GM12878 (cell line): Measurements from ENCODE around the gene TET1. TPM values are rescaled to one million over a fixed set of nuclear protein-coding genes. Genes with fewer than 3 reads are reported as not detected.

Experiments
- ATAC-seq: fragments of 200-7000 bp; cut with Tn5 transposase; 3 replicates; pipeline ENCODE4 v1.9.1; 2020; ENCODE audit warnings: mild to moderate bottlenecking, moderate library complexity
- BruUV-seq: library from RNA; stranded (reverse); fragments of 400-500 nt; replicated peaks from 2 replicates; lab custom pipeline; 2021; lab: Mats Ljungman, UMichigan
- CTCF ChIA-PET: fragments of 300-600 bp; sonication (Branson Sonifier 250); formaldehyde crosslinking; extraction: SDS; loops from one replicate; lab custom pipeline; 2021; ENCODE audit warnings: inconsistent platforms; lab: Yijun Ruan, JAX
- POLR2A ChIA-PET: fragments of 350-600 bp; formaldehyde crosslinking; extraction: SDS; loops from one replicate; lab custom pipeline; 2021; ENCODE audit warnings: inconsistent platforms; lab: Charles Lee
- RAD21 ChIA-PET: fragments of 300-600 bp; sonication (Branson Sonifier 250); formaldehyde crosslinking; loops from one replicate; lab custom pipeline; 2023; ENCODE audit warnings: antibody characterized with exemption; ENCODE audit not compliant: unreplicated experiment; lab: Charles Lee
- SMC1A ChIA-PET: fragments of 300-600 bp; sonication (Branson Sonifier 250); formaldehyde crosslinking; loops from one replicate; lab custom pipeline; 2023; ENCODE audit not compliant: unreplicated experiment, uncharacterized antibody; lab: Charles Lee
- DNase-seq: peaks from one replicate; pipeline ENCODE4 v3.0.0-alpha.2; 2011; ENCODE audit warnings: low read depth, low spot score
- FAIRE-seq: peaks from 3 replicates; lab custom pipeline; 2011; peaks lifted over from hg19 to GRCh38; lab: Jason Lieb, UNC
- H2AFZ ChIP-seq: 2 replicates; pipeline ENCODE4 v1.6.0; 2011; ENCODE audit warnings: low read depth, low read length, control low read depth; ENCODE audit not compliant: control insufficient read depth
- H3K27ac ChIP-seq: 2 replicates; pipeline ENCODE4 v1.5.1; 2011; ENCODE audit warnings: control low read depth; ENCODE audit not compliant: control insufficient read depth, insufficient read depth
- H3K27me3 ChIP-seq, 2 experiments: replicated peaks in 1 of 2; 2 replicates each; pipeline versions ENCODE4 v1.6.0 to v1.6.1; 2011; ENCODE audit warnings: low read length in 1 of 2; ENCODE audit not compliant: control insufficient read depth in 2 of 2, insufficient read depth in 2 of 2
- H3K36me3 ChIP-seq, 2 experiments: 2 replicates each; pipeline ENCODE4 v1.5.1; 2011; ENCODE audit warnings: low read length in 1 of 2; ENCODE audit not compliant: control insufficient read depth in 2 of 2, insufficient read depth in 2 of 2
- H3K4me1 ChIP-seq: 2 replicates; pipeline ENCODE4 v1.6.1; 2011; ENCODE audit warnings: mild to moderate bottlenecking, low read length, moderate library complexity, mixed read lengths; ENCODE audit not compliant: control insufficient read depth, insufficient read depth
- H3K4me2 ChIP-seq: 2 replicates; pipeline ENCODE4 v1.6.0; 2011; ENCODE audit warnings: control low read depth; ENCODE audit not compliant: control insufficient read depth, insufficient read depth
- H3K4me3 ChIP-seq: fragments of 200-600 bp; sonication (generic); 2 replicates; pipeline ENCODE4 v1.5.1; 2016
- H3K79me2 ChIP-seq: 2 replicates; pipeline ENCODE4 v1.6.0; 2011; ENCODE audit warnings: low read length; ENCODE audit not compliant: control insufficient read depth, insufficient read depth
- H3K9ac ChIP-seq: 2 replicates; pipeline ENCODE4 v1.8.0; 2011; ENCODE audit warnings: low read length, control low read depth, mixed read lengths; ENCODE audit not compliant: control insufficient read depth, insufficient read depth
- H3K9me3 ChIP-seq: replicated peaks from 3 replicates; pipeline ENCODE4 v1.5.1; 2011; ENCODE audit warnings: mild to moderate bottlenecking, low read length; ENCODE audit not compliant: control insufficient read depth, insufficient read depth
- H4K20me1 ChIP-seq: 2 replicates; pipeline ENCODE4 v1.6.0; 2011; ENCODE audit not compliant: control insufficient read depth, insufficient read depth
- BCL11A ChIP-seq: IDR thresholded peaks from 2 replicates; pipeline ENCODE4 v1.6.1; 2011; ENCODE audit warnings: low read depth, low read length
- EP300 ChIP-seq, 2 experiments: fragments of 150-350 bp in 1 of 2; IDR thresholded peaks; 2 replicates each; pipeline ENCODE4 v1.6.1; 2011 to 2012; ENCODE audit warnings: low read depth in 2 of 2, low read length in 2 of 2, borderline replicate concordance in 1 of 2, improper control_type of control experiment in 1 of 2, inconsistent platforms in 1 of 2; ENCODE audit not compliant: control insufficient read depth in 1 of 2
- ETV6 ChIP-seq, 2 experiments: fragments of 450-650 bp in 1 of 2; IDR thresholded peaks in 1 of 2; conservative IDR thresholded peaks in 1 of 2; 2 replicates each; pipeline ENCODE4 v1.6.1; 2014; ENCODE audit warnings: antibody characterized with exemption in 1 of 2, borderline replicate concordance in 1 of 2, low read depth in 1 of 2, mild to moderate bottlenecking in 1 of 2, moderate library complexity in 1 of 2
- EZH2 ChIP-seq: IDR thresholded peaks from 2 replicates; pipeline ENCODE4 v1.6.1; 2012; ENCODE audit warnings: low read depth, mild to moderate bottlenecking, control low read depth, inconsistent platforms, low read length, borderline replicate concordance; ENCODE audit not compliant: control insufficient read depth
- HDGF ChIP-seq: fragments of 450-650 bp; IDR thresholded peaks from 2 replicates; pipeline ENCODE4 v1.6.1; 2016; ENCODE audit warnings: antibody characterized with exemption
- JUNB ChIP-seq: IDR thresholded peaks from 2 replicates; pipeline ENCODE4 v1.6.1; 2016; ENCODE audit warnings: antibody characterized with exemption, mild to moderate bottlenecking
- MXI1 ChIP-seq: fragments of 150-350 bp; IDR thresholded peaks from 2 replicates; pipeline ENCODE4 v1.6.1; 2011; ENCODE audit warnings: low read depth, mild to moderate bottlenecking, inconsistent platforms, low read length, improper control_type of control experiment
- POLR2AphosphoS2 ChIP-seq: IDR thresholded peaks from 2 replicates; pipeline ENCODE4 v1.6.1; 2011; ENCODE audit warnings: low read depth, mild to moderate bottlenecking, low read length, improper control_type of control experiment, moderate library complexity
- RAD21 ChIP-seq: IDR thresholded peaks from 2 replicates; pipeline ENCODE4 v1.6.1; 2011; ENCODE audit warnings: mild to moderate bottlenecking, low read depth, low read length, moderate library complexity; ENCODE audit not compliant: insufficient read depth
- STAT1 ChIP-seq: fragments of 450-650 bp; conservative IDR thresholded peaks from 2 replicates; pipeline ENCODE4 v1.6.1; 2014; ENCODE audit warnings: antibody characterized with exemption, mild to moderate bottlenecking
- TBL1XR1 ChIP-seq: IDR thresholded peaks from 2 replicates; pipeline ENCODE4 v1.6.1; 2012; ENCODE audit warnings: low read depth, low read length, improper control_type of control experiment
- ZBED1 ChIP-seq: IDR thresholded peaks from 2 replicates; pipeline ENCODE4 v1.6.1; 2016; ENCODE audit warnings: borderline replicate concordance
- WGBS: methylation state at CpG from one replicate; pipeline ENCODE4 v1.1.6; 2016; ENCODE audit warnings: low lambda C conversion rate; ENCODE audit not compliant: insufficient replicate concordance, insufficient coverage; ENCODE audit errors: missing lambda C conversion rate; 5-methylcytosine and 5-hydroxymethylcytosine counted together
- in situ Hi-C: fragments of 300-500 bp; cut with MboI; formaldehyde crosslinking; loops from 9 replicates; pipeline ENCODE4 v1.14.3; 2018; ENCODE audit warnings: mixed read lengths
- intact Hi-C: fragments of 100-400 bp; cut with micrococcal nuclease; formaldehyde crosslinking; loops from one replicate; pipeline ENCODE4 v1.14.2; 2022; ENCODE audit not compliant: unreplicated experiment
- polyA plus RNA-seq, 11 experiments: library from polyadenylated mRNA; depleted of rRNA in 4 of 11; unstranded in 6 of 11; stranded (reverse) in 5 of 11; fragments of >200 nt; fragmentation: Nextera tagmentation in 4 of 11; fragmentation: Illumina TruSeq in 1 of 11; extraction: Ambion mirVana in 4 of 11; extraction: Trizol in 1 of 11; gene quantifications; 1 replicate in 1 of 11; 2 replicates in 10 of 11; pipeline versions ENCODE4 v1.2.1 to v1.2.3, GENCODE V29; 2011 to 2016; ENCODE audit warnings: inconsistent platforms in 2 of 11, missing spikeins in 2 of 11, low read depth in 1 of 11
- total RNA-seq, 4 experiments: library from RNA; depleted of rRNA in 3 of 4; stranded (reverse); fragments of >200 nt in 3 of 4; fragmentation: Illumina TruSeq in 1 of 4; extraction: Trizol in 1 of 4; gene quantifications; 2 replicates each; pipeline versions ENCODE4 v1.2.1 to v1.2.3, GENCODE V29; 2013 to 2021
- TF ChIP-seq, protein P1 (sequence below): fragments of 450-650 bp; IDR thresholded peaks from 2 replicates; pipeline ENCODE4 v1.6.1; 2014; ENCODE audit warnings: mild to moderate bottlenecking
- TF ChIP-seq, protein P2 (sequence below): IDR thresholded peaks from 2 replicates; pipeline ENCODE4 v1.6.1; 2012; ENCODE audit warnings: low read depth, low read length, improper control_type of control experiment
- TF ChIP-seq, protein P3 (sequence below): fragments of 450-650 bp; IDR thresholded peaks from 2 replicates; pipeline ENCODE4 v1.6.1; 2018; ENCODE audit warnings: borderline replicate concordance, mild to moderate bottlenecking; ENCODE audit not compliant: partially characterized antibody
- TF ChIP-seq, protein P4 (sequence below): fragments of 450-650 bp; IDR thresholded peaks from 2 replicates; pipeline ENCODE4 v1.6.1; 2017; ENCODE audit warnings: low read depth, mild to moderate bottlenecking, moderate library complexity
- TF ChIP-seq, protein P5 (sequence below): IDR thresholded peaks from 2 replicates; pipeline ENCODE4 v1.6.1; 2011; ENCODE audit warnings: borderline replicate concordance, low read depth, mild to moderate bottlenecking, moderate library complexity, low read length; ENCODE audit not compliant: insufficient read depth, poor library complexity, severe bottlenecking

The TET1 gene
- total and polyA plus RNA-seq, 10 of the 15 experiments (the other 5 are each of a cell fraction or from before 2014, with no cell fraction given) = 0.22 to 1.4 (median 0.60) TPM

DNA sequence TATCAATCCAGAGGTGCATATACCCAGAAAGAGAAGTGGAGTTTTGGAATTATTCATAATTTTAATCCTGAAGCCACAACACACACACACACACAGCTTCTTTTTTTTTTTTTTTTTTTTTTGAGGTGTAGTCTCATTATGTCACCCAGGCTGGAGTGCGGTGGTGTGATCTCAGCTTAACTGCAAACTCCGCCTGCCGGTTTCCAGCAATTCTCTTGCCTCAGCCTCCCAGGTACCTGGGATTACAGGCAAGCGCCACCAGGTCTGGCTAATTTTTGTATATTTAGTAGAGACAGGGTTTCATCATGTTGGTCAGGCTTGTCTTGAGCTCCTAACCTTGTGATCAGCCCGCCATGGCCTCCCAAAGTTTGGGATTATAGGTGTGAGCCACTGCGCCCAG is 35.4 kb downstream of the TET1 start:
- SMC1A ChIA-PET = interaction anchor here (1.0 kb wide), 1 partner anchor 12 kb away, joined by 3 read pairs; no protein-coding TSS in a partner anchor
- no peak overlapping the region for H3K27ac ChIP-seq
- no peak overlapping the region for H3K9ac ChIP-seq
- no peaks in the 10 kb centered on the region for H3K79me2 ChIP-seq
- no TSS peak for BruUV-seq
- H3K27me3 ChIP-seq = no peaks in the 10 kb centered on the region
- WGBS = 84% methylated on average over 5 of the region's 6 CpGs
- RAD21 ChIA-PET = no interaction called here
- no peaks in the 10 kb centered on the region for H4K20me1 ChIP-seq
- no peaks in the 10 kb centered on the region for H3K9me3 ChIP-seq
- H3K36me3 ChIP-seq = no peaks in the 10 kb centered on the region
- H3K4me1 ChIP-seq = peaks cover 3% of the 10 kb centered on the region; the same call in 1 of the 2 replicates
- intact Hi-C loops (no loop called here), in situ Hi-C loops (no loop called here)
- CTCF ChIA-PET = interaction anchor here (1.9 kb wide), 1 partner anchor 45 kb away, joined by 5 read pairs; no protein-coding TSS in a partner anchor
- no peak for FAIRE-seq
- no peak overlapping the region for H3K4me2 ChIP-seq
- ATAC-seq = no peak
- no peak overlapping the region for H2AFZ ChIP-seq
- no peak for DNase-seq
- no peak overlapping the region for H3K4me3 ChIP-seq
- POLR2A ChIA-PET = interaction anchor here (0.6 kb wide), 1 partner anchor 36 kb away, joined by 3 read pairs; the partner anchor contains the start of gene TET1
- no peak for TF ChIP-seq JUNB
- TF ChIP-seq ETV6 (conservative IDR thresholded peaks at IDR 0.05 in 1 of 2, IDR thresholded peaks at IDR 0.05 in 1 of 2; ENCODE audit: borderline replicate concordance in 1 of 2, low read depth in 1 of 2) = no peak
- no peak for TF ChIP-seq RAD21
- no peak for TF ChIP-seq EP300 (IDR thresholded peaks at IDR 0.05; ENCODE audit: borderline replicate concordance in 1 of 2, control insufficient read depth in 1 of 2, low read depth in 2 of 2, low read length in 2 of 2)
- TF ChIP-seq, protein P1, sequence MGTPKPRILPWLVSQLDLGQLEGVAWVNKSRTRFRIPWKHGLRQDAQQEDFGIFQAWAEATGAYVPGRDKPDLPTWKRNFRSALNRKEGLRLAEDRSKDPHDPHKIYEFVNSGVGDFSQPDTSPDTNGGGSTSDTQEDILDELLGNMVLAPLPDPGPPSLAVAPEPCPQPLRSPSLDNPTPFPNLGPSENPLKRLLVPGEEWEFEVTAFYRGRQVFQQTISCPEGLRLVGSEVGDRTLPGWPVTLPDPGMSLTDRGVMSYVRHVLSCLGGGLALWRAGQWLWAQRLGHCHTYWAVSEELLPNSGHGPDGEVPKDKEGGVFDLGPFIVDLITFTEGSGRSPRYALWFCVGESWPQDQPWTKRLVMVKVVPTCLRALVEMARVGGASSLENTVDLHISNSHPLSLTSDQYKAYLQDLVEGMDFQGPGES = no peak
- TF ChIP-seq POLR2AphosphoS2 = no peak
- no peak for TF ChIP-seq BCL11A
- TF ChIP-seq, protein P2, sequence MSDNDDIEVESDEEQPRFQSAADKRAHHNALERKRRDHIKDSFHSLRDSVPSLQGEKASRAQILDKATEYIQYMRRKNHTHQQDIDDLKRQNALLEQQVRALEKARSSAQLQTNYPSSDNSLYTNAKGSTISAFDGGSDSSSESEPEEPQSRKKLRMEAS = no peak
- no peak for TF ChIP-seq MXI1
- no peak for TF ChIP-seq TBL1XR1
- no peak for TF ChIP-seq EZH2
- TF ChIP-seq, protein P3, sequence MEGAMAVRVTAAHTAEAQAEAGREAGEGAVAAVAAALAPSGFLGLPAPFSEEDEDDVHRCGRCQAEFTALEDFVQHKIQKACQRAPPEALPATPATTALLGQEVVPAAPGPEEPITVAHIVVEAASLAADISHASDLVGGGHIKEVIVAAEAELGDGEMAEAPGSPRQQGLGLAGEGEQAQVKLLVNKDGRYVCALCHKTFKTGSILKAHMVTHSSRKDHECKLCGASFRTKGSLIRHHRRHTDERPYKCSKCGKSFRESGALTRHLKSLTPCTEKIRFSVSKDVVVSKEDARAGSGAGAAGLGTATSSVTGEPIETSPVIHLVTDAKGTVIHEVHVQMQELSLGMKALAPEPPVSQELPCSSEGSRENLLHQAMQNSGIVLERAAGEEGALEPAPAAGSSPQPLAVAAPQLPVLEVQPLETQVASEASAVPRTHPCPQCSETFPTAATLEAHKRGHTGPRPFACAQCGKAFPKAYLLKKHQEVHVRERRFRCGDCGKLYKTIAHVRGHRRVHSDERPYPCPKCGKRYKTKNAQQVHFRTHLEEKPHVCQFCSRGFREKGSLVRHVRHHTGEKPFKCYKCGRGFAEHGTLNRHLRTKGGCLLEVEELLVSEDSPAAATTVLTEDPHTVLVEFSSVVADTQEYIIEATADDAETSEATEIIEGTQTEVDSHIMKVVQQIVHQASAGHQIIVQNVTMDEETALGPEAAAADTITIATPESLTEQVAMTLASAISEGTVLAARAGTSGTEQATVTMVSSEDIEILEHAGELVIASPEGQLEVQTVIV = no peak
- no peak for TF ChIP-seq HDGF
- no peak for TF ChIP-seq ZBED1
- TF ChIP-seq STAT1 = no peak
- TF ChIP-seq, protein P4, sequence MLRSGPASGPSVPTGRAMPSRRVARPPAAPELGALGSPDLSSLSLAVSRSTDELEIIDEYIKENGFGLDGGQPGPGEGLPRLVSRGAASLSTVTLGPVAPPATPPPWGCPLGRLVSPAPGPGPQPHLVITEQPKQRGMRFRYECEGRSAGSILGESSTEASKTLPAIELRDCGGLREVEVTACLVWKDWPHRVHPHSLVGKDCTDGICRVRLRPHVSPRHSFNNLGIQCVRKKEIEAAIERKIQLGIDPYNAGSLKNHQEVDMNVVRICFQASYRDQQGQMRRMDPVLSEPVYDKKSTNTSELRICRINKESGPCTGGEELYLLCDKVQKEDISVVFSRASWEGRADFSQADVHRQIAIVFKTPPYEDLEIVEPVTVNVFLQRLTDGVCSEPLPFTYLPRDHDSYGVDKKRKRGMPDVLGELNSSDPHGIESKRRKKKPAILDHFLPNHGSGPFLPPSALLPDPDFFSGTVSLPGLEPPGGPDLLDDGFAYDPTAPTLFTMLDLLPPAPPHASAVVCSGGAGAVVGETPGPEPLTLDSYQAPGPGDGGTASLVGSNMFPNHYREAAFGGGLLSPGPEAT = no peak
- TF ChIP-seq, protein P5, sequence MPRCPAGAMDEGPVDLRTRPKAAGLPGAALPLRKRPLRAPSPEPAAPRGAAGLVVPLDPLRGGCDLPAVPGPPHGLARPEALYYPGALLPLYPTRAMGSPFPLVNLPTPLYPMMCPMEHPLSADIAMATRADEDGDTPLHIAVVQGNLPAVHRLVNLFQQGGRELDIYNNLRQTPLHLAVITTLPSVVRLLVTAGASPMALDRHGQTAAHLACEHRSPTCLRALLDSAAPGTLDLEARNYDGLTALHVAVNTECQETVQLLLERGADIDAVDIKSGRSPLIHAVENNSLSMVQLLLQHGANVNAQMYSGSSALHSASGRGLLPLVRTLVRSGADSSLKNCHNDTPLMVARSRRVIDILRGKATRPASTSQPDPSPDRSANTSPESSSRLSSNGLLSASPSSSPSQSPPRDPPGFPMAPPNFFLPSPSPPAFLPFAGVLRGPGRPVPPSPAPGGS = no peak
